ENCODE measurements around the gene PLD6. TPM values are rescaled to one million over a fixed set of nuclear protein-coding genes. Genes with fewer than 3 reads are reported as not detected.

PLD6 gene
- total RNA-seq, 4 donors from 2014 or later = 3.1 to 13.7 (median 6.9) TPM

DNA sequence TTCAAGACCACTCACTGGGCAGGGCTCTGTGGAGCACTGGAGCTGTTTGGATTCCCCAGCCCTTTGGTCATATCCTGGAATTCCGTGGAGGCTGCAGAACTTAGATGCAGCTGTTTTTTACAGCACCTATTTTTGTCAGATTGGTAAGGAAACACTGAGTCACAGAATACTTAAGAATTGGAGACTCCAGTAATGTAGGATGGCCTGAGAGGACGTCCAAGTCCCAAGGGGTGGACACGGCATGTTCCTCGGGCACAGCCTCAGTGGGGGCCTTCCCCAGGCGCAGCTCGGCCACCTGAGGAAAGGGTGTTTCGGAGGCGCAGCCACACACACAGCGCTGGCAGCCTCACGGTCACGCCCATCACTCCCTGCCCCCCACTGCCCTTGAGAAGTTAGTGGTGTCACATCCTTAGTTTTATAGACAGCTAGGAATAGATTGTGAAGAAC, 14.8 kb downstream of the PLD6 start:
- TF ChIP-seq POLR2A (IDR thresholded peaks at IDR 0.05; ENCODE audit: low read depth) = no peak
- TF ChIP-seq, protein P1, sequence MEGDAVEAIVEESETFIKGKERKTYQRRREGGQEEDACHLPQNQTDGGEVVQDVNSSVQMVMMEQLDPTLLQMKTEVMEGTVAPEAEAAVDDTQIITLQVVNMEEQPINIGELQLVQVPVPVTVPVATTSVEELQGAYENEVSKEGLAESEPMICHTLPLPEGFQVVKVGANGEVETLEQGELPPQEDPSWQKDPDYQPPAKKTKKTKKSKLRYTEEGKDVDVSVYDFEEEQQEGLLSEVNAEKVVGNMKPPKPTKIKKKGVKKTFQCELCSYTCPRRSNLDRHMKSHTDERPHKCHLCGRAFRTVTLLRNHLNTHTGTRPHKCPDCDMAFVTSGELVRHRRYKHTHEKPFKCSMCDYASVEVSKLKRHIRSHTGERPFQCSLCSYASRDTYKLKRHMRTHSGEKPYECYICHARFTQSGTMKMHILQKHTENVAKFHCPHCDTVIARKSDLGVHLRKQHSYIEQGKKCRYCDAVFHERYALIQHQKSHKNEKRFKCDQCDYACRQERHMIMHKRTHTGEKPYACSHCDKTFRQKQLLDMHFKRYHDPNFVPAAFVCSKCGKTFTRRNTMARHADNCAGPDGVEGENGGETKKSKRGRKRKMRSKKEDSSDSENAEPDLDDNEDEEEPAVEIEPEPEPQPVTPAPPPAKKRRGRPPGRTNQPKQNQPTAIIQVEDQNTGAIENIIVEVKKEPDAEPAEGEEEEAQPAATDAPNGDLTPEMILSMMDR (IDR thresholded peaks at IDR 0.05) = no peak
- peak; percentile 70 to 81 for TF ChIP-seq POLR2AphosphoS5 (IDR thresholded peaks at IDR 0.05)
- no peak for TF ChIP-seq EP300 (IDR thresholded peaks at IDR 0.05)
- intact Hi-C loops (cut with DNase I) = no loop called here
- peaks cover 44 to 53% (median 45%) of the 10 kb centered on the region in 4 donors for H3K4me1 ChIP-seq
- H3K36me3 ChIP-seq = peaks cover 0 to 29% (median 13%) of the 10 kb centered on the region in 4 donors
- H3K9me3 ChIP-seq = no peaks in the 10 kb centered on the region
- DNase-seq (ENCODE audit: extremely low spot score) = no peak
- no peak overlapping the region for H3K4me3 ChIP-seq
- H3K27me3 ChIP-seq = no peaks in the 10 kb centered on the region
- H3K27ac ChIP-seq (replicated peaks in 1 of 4) = peak overlapping the region; percentile 59 to 79 (median 77)
- WGBS = 63% methylated on average over 11 of the region's 11 CpGs

DNA sequence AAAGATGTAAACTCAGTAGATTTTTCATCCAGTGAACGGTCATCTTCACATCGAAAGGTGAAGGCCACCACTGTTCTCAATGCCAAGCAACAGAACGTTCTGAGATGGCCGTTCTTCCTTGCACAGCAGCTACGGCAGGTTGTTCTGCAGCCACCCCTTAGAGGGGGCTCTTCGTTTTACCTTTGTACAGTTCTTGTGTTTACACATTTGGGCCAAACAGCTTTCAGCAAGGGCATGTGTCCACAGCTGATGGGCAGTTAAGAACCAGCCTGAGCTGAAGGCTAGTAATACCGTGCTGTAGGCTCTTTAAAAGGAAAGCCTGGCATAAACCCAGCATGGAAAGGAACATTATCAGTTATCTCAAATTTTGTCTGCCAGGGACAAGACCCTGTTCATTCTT, 15.9 kb downstream of the PLD6 start:
- H3K27me3 ChIP-seq = no peaks in the 10 kb centered on the region
- peak overlapping the region; percentile 59 to 79 (median 77) for H3K27ac ChIP-seq (replicated peaks in 1 of 4)
- peaks cover 50 to 60% (median 54%) of the 10 kb centered on the region in 4 donors for H3K4me1 ChIP-seq
- no peak overlapping the region for H3K4me3 ChIP-seq
- 71% methylated on average over 7 of the region's 7 CpGs for WGBS
- no peaks in the 10 kb centered on the region for H3K9me3 ChIP-seq
- no peak for TF ChIP-seq POLR2A (IDR thresholded peaks at IDR 0.05; ENCODE audit: low read depth)
- TF ChIP-seq, protein P1 (IDR thresholded peaks at IDR 0.05) = no peak
- TF ChIP-seq POLR2AphosphoS5 (IDR thresholded peaks at IDR 0.05) = no peak
- no peak for TF ChIP-seq EP300 (IDR thresholded peaks at IDR 0.05)
- intact Hi-C loops (cut with DNase I) = no loop called here
- peaks cover 0 to 31% (median 13%) of the 10 kb centered on the region in 4 donors for H3K36me3 ChIP-seq
- no peak for DNase-seq (ENCODE audit: extremely low spot score)

DNA sequence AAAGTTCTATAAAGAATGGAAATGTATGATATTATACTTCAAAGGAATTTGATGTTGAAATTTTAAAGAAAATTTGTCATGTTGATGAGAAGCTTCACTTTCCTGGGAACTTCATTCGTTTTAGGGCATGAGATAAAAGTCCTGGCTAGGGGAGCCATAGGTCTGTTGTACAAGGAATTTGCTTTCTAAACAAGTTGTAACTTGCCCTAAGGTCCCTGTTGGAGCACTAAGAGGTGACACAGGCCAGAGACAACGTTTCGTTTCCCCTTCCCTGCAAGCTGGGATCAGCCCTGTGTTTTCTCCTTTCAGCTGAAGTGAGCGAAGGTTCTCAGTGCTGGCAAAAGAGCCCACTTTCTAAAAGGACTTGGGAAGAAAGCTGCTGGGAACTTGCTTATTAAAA, 16.6 kb downstream of the PLD6 start:
- H3K27ac ChIP-seq (replicated peaks in 1 of 4) = peak overlapping the region; percentile 59 to 79 (median 77)
- no peak for TF ChIP-seq POLR2AphosphoS5 (IDR thresholded peaks at IDR 0.05)
- TF ChIP-seq POLR2A (IDR thresholded peaks at IDR 0.05; ENCODE audit: low read depth) = no peak
- TF ChIP-seq, protein P1 (IDR thresholded peaks at IDR 0.05) = no peak
- no peak for TF ChIP-seq EP300 (IDR thresholded peaks at IDR 0.05)
- no peak for DNase-seq (ENCODE audit: extremely low spot score)

DNA sequence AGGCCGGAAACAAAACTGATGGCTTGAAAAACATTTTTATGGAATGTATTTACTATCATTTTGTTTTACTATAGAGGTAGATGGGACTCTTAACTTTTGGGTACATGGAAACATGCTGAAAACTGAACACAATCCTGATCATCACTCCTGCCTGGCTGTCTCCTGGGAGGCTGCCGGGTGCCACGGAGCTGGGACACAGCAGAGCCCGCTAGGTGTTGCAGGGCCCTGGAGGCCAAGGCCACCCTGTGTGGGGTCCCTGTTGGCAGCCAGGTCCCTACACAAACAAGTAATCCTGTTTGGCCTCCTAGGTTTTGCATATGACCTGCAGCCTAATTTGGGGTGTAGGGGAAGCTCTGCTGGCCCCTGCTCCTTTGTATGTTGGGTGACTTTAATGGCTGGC, 17.5 kb downstream of the PLD6 start:
- no peak for DNase-seq (ENCODE audit: extremely low spot score)
- Histone ChIP-seq H3K9me3 (no peaks in the 10 kb centered on the region), H3K4me3 (no peak overlapping the region), H3K27ac (replicated peaks in 1 of 4) (no peak overlapping the region), H3K4me1 (peaks cover 50 to 69% (median 60%) of the 10 kb centered on the region in 4 donors), H3K27me3 (no peaks in the 10 kb centered on the region), H3K36me3 (peaks cover 0 to 46% (median 25%) of the 10 kb centered on the region in 4 donors)
- 90% methylated on average over 4 of the region's 4 CpGs for whole genome bisulfite sequencing
- TF ChIP-seq POLR2AphosphoS5 (IDR thresholded peaks at IDR 0.05) = no peak
- TF ChIP-seq, protein P1 (IDR thresholded peaks at IDR 0.05) = no peak
- TF ChIP-seq POLR2A (IDR thresholded peaks at IDR 0.05; ENCODE audit: low read depth) = no peak
- TF ChIP-seq EP300 (IDR thresholded peaks at IDR 0.05) = no peak
- intact Hi-C loops (cut with DNase I) = no loop called here

More for the DNA sequence above, 16.6 kb downstream of the PLD6 start:
- intact Hi-C loops (cut with DNase I) = no loop called here
- peaks cover 0 to 36% (median 15%) of the 10 kb centered on the region in 4 donors for H3K36me3 ChIP-seq
- no peaks in the 10 kb centered on the region for H3K9me3 ChIP-seq
- WGBS = 68% methylated on average over 4 of the region's 4 CpGs
- H3K4me1 ChIP-seq = peaks cover 50 to 63% (median 58%) of the 10 kb centered on the region in 4 donors
- no peaks in the 10 kb centered on the region for H3K27me3 ChIP-seq
- no peak overlapping the region for H3K4me3 ChIP-seq
